SK-N-SH treated with all-trans-retinoic acid at 6 μM for 48 hours (cell line): ENCODE results near the gene DLG2.
"Not testable (repeated sequence)": the region's sequence is repeated elsewhere in the genome, so short reads cannot be mapped to it uniquely, and the experiment has no call there.

ENCODE experiments used
- ATAC-seq: fragments of 200-7000 bp; cut with Tn5 transposase; 3 replicates; pipeline ENCODE4 v1.9.1; 2020; ENCODE audit warnings: mild to moderate bottlenecking, moderate library complexity
- ARNTL ChIP-seq: fragments of 450-650 bp; formaldehyde crosslinking; IDR thresholded peaks from 2 replicates; pipeline ENCODE4 v1.5.0; 2020; ENCODE audit warnings: low read depth, mild to moderate bottlenecking, moderate library complexity, borderline replicate concordance
- BACH2 ChIP-seq: fragments of 250-450 bp; sonication (Bioruptor Pico); IDR thresholded peaks from 2 replicates; pipeline ENCODE4 v1.9.0; 2021; ENCODE audit warnings: mild to moderate bottlenecking, borderline replicate concordance
- CREB5 ChIP-seq: fragments of 250-450 bp; sonication (Bioruptor Pico); IDR thresholded peaks from 2 replicates; pipeline ENCODE4 v1.5.1; 2020; ENCODE audit warnings: low read depth, mild to moderate bottlenecking, moderate library complexity
- CSDC2 ChIP-seq: fragments of 250-450 bp; sonication (Bioruptor Pico); IDR thresholded peaks from 2 replicates; pipeline ENCODE4 v1.5.0; 2020; ENCODE audit warnings: mild to moderate bottlenecking, moderate library complexity
- CSRNP3 ChIP-seq: fragments of 250-450 bp; sonication (Bioruptor Pico); IDR thresholded peaks from 2 replicates; pipeline ENCODE4 v1.5.1; 2021; ENCODE audit warnings: mild to moderate bottlenecking, moderate library complexity
- ESRRG ChIP-seq: fragments of 250-450 bp; sonication (Bioruptor Pico); IDR thresholded peaks from 2 replicates; pipeline ENCODE4 v1.6.1; 2021; ENCODE audit warnings: mild to moderate bottlenecking
- GLIS3 ChIP-seq: fragments of 250-450 bp; sonication (Bioruptor Pico); IDR thresholded peaks from 2 replicates; pipeline ENCODE4 v1.5.0; 2020; ENCODE audit warnings: mild to moderate bottlenecking, moderate library complexity
- ISL1 ChIP-seq: fragments of 250-450 bp; sonication (Bioruptor Pico); IDR thresholded peaks from 2 replicates; pipeline ENCODE4 v2.1.2; 2022; ENCODE audit warnings: mild to moderate bottlenecking, moderate library complexity
- OSR1 ChIP-seq: fragments of 250-450 bp; sonication (Bioruptor Pico); IDR thresholded peaks from 2 replicates; pipeline ENCODE4 v1.8.0; 2022; ENCODE audit warnings: moderate library complexity, mild to moderate bottlenecking, inconsistent platforms
- PATZ1 ChIP-seq: fragments of 250-450 bp; sonication (Bioruptor Pico); IDR thresholded peaks from 2 replicates; pipeline ENCODE4 v1.8.0; 2020; ENCODE audit warnings: mild to moderate bottlenecking, moderate library complexity, borderline replicate concordance
- POU6F1 ChIP-seq: fragments of 250-450 bp; sonication (Bioruptor Pico); IDR thresholded peaks from 2 replicates; pipeline ENCODE4 v1.8.0; 2021; ENCODE audit warnings: low read depth, mild to moderate bottlenecking, moderate library complexity, borderline replicate concordance
- PPARA ChIP-seq: fragments of 250-450 bp; sonication (Bioruptor Pico); IDR thresholded peaks from 2 replicates; pipeline ENCODE4 v1.5.0; 2020; ENCODE audit warnings: mild to moderate bottlenecking, borderline replicate concordance
- RARB ChIP-seq: fragments of 250-450 bp; sonication (Bioruptor Pico); IDR thresholded peaks from 2 replicates; pipeline ENCODE4 v1.8.0; 2021; ENCODE audit warnings: mild to moderate bottlenecking, moderate library complexity
- SNAI2 ChIP-seq: fragments of 250-450 bp; sonication (Bioruptor Pico); IDR thresholded peaks from 2 replicates; pipeline ENCODE4 v1.5.0; 2020; ENCODE audit warnings: mild to moderate bottlenecking, moderate library complexity
- TCF4 ChIP-seq: fragments of 250-450 bp; sonication (Bioruptor Pico); IDR thresholded peaks from 2 replicates; pipeline ENCODE4 v1.8.0; 2021; ENCODE audit warnings: mild to moderate bottlenecking, moderate library complexity, borderline replicate concordance
- TOX ChIP-seq: fragments of 250-450 bp; sonication (Bioruptor Pico); IDR thresholded peaks from 2 replicates; pipeline ENCODE4 v1.8.0; 2021; ENCODE audit warnings: mild to moderate bottlenecking, moderate library complexity, borderline replicate concordance
- ZC3H10 ChIP-seq: fragments of 250-450 bp; sonication (Bioruptor Pico); IDR thresholded peaks from 2 replicates; pipeline ENCODE4 v1.5.1; 2021; ENCODE audit warnings: mild to moderate bottlenecking, moderate library complexity
- ZFP3 ChIP-seq: fragments of 250-450 bp; sonication (Bioruptor Pico); IDR thresholded peaks from 2 replicates; pipeline ENCODE4 v1.5.0; 2020; ENCODE audit warnings: mild to moderate bottlenecking, moderate library complexity
- ZFP30 ChIP-seq: fragments of 450-650 bp; formaldehyde crosslinking; IDR thresholded peaks from 2 replicates; pipeline ENCODE4 v1.5.0; 2022; ENCODE audit warnings: mild to moderate bottlenecking, moderate library complexity
- ZNF565 ChIP-seq: fragments of 450-650 bp; formaldehyde crosslinking; conservative IDR thresholded peaks from 2 replicates; pipeline ENCODE4 v1.5.0; 2020; ENCODE audit warnings: low read depth, mild to moderate bottlenecking, moderate library complexity
- ZNF70 ChIP-seq: fragments of 450-650 bp; formaldehyde crosslinking; IDR thresholded peaks from 2 replicates; pipeline ENCODE4 v1.5.0; 2020; ENCODE audit warnings: mild to moderate bottlenecking, moderate library complexity
- ZNF8 ChIP-seq: fragments of 450-650 bp; formaldehyde crosslinking; IDR thresholded peaks from 2 replicates; pipeline ENCODE4 v1.5.0; 2020; ENCODE audit warnings: mild to moderate bottlenecking, moderate library complexity

The DLG2 gene

GRCh38 chr11:83438438-83438837 lies 2188.7 kb downstream of the DLG2 start:
- no peak for ATAC-seq
- TF ChIP-seq CREB5 (CRISPR knock-in tag) (no peak), ZNF8 (CRISPR knock-in tag) (no peak), ZNF70 (CRISPR knock-in tag) (no peak), POU6F1 (CRISPR knock-in tag) (no peak), ZFP30 (CRISPR knock-in tag) (no peak), CSDC2 (CRISPR knock-in tag) (no peak), PATZ1 (CRISPR knock-in tag) (no peak), ZNF565 (CRISPR knock-in tag) (no peak), GLIS3 (CRISPR knock-in tag) (no peak), ESRRG (CRISPR knock-in tag) (no peak), TCF4 (CRISPR knock-in tag) (no peak), OSR1 (CRISPR knock-in tag) (no peak), PPARA (CRISPR knock-in tag) (no peak)

GRCh38 chr11:83437939-83438338 lies 2189.2 kb downstream of the DLG2 start:
- TF ChIP-seq ISL1 (CRISPR knock-in tag) (no peak), OSR1 (CRISPR knock-in tag) (no peak), CSRNP3 (CRISPR knock-in tag) (no peak), GLIS3 (CRISPR knock-in tag) (no peak), TOX (CRISPR knock-in tag) (no peak), ZFP30 (CRISPR knock-in tag) (no peak)
- ATAC-seq: no peak

GRCh38 chr11:83436855-83437254 lies 2190.3 kb downstream of the DLG2 start:
- no peak for ATAC-seq
- TF ChIP-seq ESRRG (CRISPR knock-in tag): no peak

GRCh38 chr11:83434812-83435211 lies 2192.3 kb downstream of the DLG2 start:
- not testable (repeated sequence) for ATAC-seq

GRCh38 chr11:83427943-83428342 lies 2199.2 kb downstream of the DLG2 start:
- ATAC-seq: no peak
- TF ChIP-seq ISL1 (CRISPR knock-in tag) (no peak), RARB (CRISPR knock-in tag) (no peak), TCF4 (CRISPR knock-in tag) (no peak), ESRRG (CRISPR knock-in tag) (no peak), OSR1 (CRISPR knock-in tag) (no peak), ARNTL (CRISPR knock-in tag) (no peak), TOX (CRISPR knock-in tag) (no peak), GLIS3 (CRISPR knock-in tag) (no peak), CSDC2 (CRISPR knock-in tag) (no peak), PATZ1 (CRISPR knock-in tag) (no peak), ZNF70 (CRISPR knock-in tag) (no peak), CSRNP3 (CRISPR knock-in tag) (no peak), ZNF565 (CRISPR knock-in tag) (no peak), ZNF8 (CRISPR knock-in tag) (no peak), ZC3H10 (no peak), PPARA (CRISPR knock-in tag) (no peak), ZFP30 (CRISPR knock-in tag) (no peak), ZFP3 (CRISPR knock-in tag) (no peak), SNAI2 (CRISPR knock-in tag) (no peak), BACH2 (no peak)
